Epithelial cell of prostate (primary cell): ENCODE data around the gene ELAPOR1.
A peak's percentile ranks its signal among the peaks of the same experiment; 100 is the strongest.

Experiments used
- DNase-seq: peaks from one replicate; pipeline ENCODE4 v3.0.0-alpha.2; 2011; ENCODE audit warnings: low read depth, low spot score
- H3K27ac ChIP-seq: fragments of 450-650 bp; 2 replicates; pipeline ENCODE4 v1.5.1; 2017; ENCODE audit warnings: mild to moderate bottlenecking

The ELAPOR1 gene

DNA sequence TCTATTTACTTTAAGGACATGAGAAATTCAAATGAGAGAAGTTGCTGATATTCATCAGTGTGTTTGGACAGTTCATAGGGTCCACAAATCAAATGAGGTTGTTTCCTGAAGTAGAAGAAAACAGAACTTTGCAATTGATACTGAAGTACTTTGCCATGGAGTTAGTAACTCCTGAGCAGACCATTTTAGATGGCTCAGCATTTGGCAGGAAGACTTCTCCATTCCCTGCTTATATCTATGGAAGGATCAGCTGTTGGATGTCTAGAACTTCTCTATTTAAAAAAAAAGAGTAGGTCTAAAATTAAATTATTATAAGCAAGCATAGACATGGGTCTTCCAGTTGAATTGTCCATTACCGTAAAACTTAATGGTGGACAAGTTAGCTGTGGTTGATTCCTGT, 18.3 kb upstream of the ELAPOR1 start:
- peak overlapping the region; percentile 54 for H3K27ac ChIP-seq
- DNase-seq, result no peak

DNA sequence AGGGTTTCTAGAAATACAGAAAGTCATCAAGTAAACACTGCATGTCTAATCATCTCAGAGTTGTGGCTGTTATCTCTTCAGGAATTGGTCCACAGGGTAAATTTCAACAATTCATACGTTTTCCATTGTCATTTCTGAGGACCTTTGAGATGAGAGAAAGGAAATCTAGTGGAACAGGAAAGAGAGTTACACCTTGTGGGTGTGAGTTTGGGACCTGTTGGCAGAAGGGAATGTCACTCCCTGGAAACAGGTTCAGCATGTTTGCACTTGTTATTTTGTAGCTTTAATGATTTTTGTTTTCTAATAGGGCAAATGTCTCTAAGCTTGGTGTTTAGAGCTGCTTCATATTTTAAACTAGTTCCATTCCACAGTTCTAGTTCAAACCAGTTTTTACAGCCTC, 17.8 kb upstream of the ELAPOR1 start:
- no peak for DNase-seq
- H3K27ac ChIP-seq, result peak overlapping the region; percentile 54

DNA sequence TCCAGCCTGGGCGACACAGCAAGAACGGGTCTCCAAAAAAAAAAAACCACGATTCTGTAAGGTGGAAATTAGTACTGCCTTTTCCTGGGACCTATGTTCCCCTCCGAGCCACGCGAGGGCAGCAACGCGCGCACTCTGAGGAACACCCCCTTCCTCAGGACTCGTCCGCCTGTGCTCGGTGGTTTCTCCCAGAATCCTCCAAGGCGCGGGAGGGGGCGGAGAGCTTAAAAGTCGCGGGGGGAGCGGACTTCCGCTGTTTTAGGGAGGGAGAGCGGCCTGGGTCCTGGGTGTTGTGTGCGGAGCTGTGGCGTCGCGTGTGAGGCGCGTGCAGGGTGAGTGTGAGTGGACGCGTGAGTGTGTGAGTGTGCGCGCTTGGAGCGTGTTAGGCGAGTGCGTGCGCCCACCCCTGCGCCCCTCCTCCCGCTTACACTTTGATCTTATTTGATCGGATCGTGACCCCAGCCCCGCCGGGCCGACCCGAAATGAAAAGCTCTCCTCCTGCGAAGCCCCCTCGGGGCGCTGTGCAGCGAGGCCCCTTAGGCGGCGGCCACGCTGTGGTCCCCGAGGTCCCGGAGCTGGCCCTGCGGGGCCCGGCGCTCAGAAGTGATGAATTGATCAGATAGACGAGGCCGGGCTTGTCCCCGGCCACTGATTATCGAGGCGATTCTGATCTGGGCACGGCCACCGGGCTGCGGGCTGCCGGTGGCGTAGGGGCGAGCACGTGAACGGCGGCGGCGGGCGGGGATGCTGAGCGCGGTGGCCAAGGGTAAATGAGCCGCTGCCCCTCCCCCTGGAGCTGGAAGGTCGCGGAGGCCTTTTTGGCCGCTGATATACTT, 13.8 kb upstream of the ELAPOR1 start:
- peak overlapping the region; percentile 65 for H3K27ac ChIP-seq
- DNase-seq, result peak; percentile 88

DNA sequence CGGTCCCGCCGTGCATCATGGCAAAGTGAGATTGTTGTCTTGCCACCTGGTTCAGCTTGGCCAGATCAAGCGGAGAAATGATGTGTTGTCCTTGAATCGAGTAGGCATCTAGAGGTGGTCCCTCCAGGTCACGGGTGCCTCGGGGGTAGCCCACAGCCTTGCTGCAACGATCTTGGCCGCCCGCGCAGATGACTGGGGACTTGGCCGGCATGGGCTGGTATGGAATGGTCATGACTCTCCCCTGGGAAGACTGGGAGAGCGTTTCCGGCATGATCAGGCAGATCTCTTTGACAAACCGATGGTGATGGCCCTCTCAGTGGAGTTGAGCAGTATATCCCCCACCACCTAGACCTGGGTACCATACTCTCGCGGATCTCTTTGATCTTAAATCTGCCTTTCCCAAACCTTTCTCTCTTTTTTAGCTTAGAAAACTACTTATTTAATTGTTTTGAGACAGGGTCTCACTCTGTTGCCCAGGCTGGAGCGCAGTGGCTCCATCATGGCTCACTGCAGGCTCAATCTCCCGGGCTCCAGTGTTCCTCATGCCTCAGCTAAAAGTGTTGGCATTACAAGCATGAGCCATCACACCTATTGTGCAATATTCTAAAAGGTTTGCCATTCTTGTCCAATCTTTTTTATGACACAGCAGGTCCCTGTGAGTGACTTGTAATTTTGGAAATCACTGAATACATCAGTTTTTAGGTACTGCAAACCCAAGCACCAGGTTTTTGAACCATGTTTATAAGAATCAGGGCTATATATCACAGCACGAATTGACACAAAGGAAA, 9.4 kb upstream of the ELAPOR1 start:
- DNase-seq, result no peak
- H3K27ac ChIP-seq, result no peak overlapping the region

DNA sequence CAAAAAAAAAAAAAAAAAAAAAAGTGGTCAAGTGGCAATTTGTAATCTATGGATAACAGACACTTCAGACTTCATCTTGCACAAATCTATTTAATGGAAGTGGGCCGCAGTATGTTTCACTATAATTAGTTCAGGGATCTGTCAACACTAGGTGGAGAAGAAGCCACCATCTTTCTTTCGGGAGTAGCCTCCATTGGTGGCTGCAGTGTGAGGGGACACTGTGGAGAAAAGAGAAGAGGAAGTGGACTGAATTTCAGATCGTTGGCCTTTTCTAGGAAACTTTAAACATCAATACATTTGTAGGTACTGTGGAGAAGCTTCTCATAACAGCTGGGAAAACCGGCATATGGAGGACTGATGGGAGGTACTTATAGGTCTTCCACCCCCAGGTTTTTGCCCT, 8.0 kb upstream of the ELAPOR1 start:
- DNase-seq, result no peak
- no peak overlapping the region for H3K27ac ChIP-seq

DNA sequence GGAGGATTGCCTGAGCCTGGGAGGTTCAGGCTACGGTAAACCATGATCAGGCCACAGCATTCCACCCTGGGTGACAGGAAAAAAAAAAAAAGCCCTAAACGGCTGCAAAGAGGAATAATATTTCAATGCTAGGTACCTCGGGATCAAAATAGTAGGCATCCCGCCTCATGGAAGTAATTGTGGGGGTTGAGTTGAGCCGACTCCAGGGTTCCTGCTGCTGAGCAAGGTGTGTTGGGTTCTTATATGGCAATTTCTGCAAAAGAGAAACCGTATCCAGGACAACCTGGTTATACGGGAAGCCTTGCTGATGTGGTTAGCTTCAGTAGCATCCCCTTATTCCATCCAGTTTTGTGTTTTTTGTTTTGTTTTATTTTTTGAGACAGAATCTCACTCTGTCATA, 6.1 kb upstream of the ELAPOR1 start:
- no peak overlapping the region for H3K27ac ChIP-seq
- no peak for DNase-seq

DNA sequence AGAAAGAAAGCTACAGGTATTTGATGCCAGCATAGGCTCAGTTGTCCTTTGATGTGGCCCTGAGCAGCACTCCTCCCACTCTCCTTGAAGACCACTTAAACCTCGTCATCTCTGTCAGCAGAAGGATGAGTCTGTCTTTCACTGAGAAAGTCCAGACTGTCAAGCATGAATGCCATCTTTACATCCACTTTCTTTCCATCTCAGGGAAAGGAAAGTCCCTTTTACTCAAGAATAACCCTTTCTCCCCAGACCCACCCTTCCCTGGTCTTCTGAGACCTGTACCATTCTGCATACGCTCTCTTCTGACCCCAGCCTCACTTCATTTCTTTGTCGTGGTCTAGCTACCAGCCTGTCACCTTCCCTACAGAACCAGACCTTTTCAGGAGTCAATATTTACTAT, 4.0 kb upstream of the ELAPOR1 start:
- no peak overlapping the region for H3K27ac ChIP-seq
- DNase-seq, result no peak

DNA sequence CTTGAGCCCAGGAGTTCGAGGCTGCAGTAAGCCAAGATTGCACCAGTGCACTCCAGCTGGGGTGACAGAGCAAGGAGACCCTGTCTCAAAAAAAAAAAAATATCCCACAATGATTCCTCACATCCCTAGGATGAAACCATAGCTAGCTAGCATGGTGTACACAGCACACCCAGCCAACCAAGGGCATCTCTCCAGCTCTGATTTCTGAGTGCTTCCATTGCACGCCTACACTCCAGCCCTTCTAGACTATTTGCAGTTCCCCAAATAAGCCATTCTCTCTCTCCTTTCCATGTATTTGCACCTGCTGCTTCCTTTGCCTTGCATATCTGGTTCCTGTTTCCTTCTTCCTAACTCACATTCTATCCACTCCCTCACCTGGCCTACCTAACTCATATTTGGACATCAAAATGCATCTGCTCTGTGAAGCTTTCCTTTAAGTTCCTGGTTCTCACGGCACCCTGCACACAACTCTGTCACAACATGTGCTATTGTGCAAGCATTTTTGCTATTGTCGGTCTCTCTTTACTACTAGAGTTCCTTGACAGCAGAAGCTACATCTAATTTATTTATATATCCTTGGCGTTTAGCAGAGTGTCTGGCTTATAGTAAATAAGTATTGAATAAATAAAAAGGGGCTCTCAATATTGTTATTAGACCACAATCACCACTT, 2.4 kb upstream of the ELAPOR1 start:
- no peak overlapping the region for H3K27ac ChIP-seq
- no peak for DNase-seq

DNA sequence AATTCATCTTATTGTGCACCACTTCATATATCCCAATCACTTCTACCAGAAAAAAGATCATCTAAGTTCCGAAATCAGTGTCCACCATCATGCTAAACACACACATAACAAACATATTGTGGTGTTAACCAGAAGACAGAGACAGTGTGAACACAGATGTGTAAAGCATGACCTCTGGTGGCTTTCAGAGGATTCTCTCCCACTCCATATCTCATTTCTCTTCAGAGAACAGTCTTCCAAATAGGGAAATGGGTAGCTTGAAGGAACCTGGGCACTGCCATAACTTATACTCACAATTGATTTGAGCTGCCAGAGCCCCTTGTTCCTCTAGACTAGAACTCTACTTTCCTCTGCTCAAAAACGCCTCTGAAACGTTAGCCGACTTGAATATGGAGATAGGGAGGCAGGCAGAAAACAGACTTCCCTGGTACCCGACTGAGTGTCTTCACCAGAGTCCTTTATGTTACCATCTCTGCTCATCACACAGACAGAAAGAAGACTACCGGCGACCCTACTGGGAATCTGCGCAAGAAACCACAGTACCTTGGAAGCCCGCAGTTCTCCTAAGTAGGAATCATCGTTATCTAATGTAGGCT, 1.8 kb upstream of the ELAPOR1 start:
- no peak overlapping the region for H3K27ac ChIP-seq
- DNase-seq, result no peak

DNA sequence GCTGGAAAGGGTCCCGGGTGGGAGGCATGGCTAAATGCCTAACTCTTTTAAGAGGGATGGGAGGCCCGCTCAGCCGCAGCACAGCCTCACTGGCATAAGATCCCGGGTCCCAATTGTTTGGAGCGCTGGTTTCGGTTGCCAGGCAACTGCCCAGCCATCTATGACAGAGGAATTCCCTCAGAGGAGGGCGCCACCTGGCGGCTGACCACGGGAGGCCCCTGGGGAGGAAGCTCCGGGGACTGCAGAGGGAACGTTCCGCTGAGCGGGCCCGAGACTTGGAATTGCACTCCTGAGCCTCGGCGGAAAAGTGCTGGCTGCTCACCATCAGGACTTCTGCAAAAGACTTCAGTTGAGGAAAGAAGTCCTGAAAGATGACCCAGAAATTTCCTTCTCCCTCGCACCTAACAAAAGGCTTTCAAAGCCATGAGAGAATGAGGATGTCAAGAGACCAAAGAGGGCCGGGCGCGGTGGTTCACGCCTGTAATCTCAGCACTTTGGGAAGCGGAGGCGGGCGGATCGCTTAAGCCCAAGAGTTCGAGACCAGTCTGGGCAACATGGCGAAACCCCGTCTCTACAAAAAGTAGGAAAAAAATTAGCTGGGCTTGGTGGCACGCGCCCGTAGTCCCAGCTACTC, 1.1 kb upstream of the ELAPOR1 start:
- DNase-seq, result no peak
- no peak overlapping the region for H3K27ac ChIP-seq

DNA sequence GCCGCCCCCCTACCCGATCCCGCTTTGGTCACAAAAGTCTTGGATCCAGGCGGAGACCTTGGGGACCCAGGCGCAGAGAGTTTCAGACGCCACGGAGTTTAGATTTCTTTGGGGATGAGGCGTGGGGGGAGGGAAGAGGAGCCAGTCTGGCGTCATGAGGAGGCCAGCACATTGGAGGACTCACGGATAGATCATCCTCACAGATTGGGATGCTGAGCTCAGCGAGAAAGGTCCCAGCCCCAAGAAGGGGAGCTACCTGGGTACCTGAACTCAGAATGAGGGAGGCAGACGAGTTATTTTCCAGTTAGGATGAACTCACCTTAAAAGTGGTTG, 393 bp downstream of the ELAPOR1 start:
- H3K27ac ChIP-seq, result no peak overlapping the region
- DNase-seq, result no peak

DNA sequence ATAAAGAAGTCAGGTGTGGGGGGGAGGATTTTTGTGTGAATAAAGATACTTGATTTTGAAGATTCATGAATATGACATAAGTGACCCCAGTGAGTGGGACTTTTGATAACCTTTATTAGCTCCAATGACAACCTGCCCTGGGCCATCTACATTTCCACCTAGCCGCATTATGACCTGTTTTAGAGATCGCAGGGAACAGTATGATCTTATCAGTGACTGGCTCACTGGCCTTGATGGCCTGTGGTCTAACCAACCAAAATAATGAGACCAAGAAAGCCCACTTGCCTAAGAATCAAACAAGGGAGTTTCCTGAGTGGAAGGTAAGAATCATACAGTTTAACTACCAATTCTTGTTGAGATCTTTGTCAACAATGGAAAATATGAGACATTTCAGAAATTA, 1.8 kb downstream of the ELAPOR1 start:
- DNase-seq, result no peak

DNA sequence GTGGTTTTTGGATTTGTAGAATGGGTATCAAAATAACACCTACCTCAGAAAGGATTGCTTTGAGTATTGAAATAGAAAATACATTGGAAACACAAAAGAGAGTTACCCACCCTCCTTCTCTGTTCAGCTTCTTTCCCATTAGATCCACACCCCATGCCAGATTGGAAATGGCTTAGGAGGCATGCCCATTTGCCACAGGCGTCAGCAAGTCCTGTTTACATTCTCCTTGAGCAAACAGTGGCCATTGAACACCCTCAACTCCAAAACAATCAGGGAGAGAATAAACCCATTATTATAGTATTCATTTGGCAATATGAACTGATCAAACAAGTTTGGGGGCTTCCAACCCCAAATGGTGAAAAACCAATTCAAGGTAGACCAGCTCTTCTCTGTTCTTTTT, 2.4 kb downstream of the ELAPOR1 start:
- no peak overlapping the region for H3K27ac ChIP-seq
- no peak for DNase-seq

More for the DNA sequence above, 1.8 kb downstream of the ELAPOR1 start:
- no peak overlapping the region for H3K27ac ChIP-seq

DNA sequence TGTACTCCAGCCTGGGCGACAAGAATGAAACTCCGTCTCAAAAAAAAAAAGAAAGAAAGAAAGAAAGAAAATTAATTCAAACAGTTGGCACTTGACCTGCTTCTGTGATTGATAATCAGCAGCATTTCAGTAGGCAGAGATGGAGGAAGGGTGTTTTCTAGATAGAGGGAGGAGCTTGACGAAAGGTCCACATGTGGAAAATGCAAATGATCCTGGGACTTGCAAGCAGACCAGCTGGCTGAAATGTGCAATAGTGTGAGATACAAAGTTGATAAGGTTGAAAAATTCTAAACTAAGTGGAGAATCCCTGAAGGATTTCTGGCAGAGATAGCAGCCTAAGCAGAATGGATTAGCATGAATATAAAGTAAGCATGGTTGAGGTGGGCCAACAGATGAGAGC, 4.2 kb downstream of the ELAPOR1 start:
- no peak for DNase-seq
- no peak overlapping the region for H3K27ac ChIP-seq

DNA sequence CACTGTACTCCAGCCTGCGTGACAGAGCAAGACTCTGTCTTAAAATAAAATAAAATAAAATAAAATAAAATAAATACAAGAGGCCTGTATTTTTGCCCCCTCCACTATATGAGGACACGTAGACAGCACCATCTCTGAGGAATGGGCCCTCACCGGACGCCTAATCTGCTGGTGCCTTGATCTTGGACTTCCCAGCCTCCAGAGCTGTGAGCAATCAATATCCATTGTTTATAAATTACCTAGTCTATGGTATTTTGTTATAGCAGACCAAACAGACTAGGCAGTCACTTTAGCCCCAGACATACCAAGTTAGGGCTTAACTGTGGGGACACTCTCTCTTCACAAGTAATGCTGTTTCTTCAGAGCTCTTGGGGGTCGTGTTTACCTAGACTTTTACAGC, 6.4 kb downstream of the ELAPOR1 start:
- DNase-seq, result no peak
- no peak overlapping the region for H3K27ac ChIP-seq

DNA sequence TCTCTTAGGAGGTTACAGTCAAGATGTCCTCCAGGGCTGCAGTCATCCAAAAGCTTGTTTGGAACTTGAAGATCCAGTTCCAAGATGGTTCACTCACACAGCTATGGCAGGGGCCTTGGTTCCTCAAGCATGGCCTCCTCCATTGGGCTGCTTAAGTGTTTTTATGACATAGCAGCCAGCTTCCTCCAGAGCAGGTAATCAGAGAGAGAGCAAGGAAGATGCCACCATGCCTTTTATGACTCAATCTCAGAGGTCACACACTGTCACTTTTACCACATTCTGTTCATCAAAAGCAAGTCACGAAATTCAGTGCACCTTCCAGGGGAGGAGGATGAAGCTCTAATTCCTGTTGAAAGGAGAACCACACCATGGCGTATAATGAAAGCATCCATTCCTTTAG, 17.1 kb downstream of the ELAPOR1 start:
- no peak for DNase-seq
- no peak overlapping the region for H3K27ac ChIP-seq

DNA sequence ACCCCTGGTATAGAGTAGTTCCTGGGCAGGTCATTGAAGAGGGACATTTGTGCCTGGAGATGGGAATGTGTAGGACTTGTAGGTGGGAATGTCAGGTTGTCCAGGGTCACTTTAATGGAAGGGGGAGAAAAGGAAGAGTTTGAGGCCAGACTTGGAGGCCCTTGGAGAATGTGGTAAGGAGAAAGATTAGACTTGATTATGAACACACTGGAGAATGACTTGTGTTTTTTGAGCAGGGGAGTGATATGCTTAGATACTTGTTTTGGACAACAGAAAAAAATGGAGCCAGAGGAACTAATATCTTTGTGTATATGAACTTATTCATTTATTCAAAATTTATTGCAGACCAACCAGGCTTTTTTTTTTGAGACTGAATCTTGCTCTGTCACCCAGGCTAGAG, 17.9 kb downstream of the ELAPOR1 start:
- no peak overlapping the region for H3K27ac ChIP-seq
- no peak for DNase-seq

DNA sequence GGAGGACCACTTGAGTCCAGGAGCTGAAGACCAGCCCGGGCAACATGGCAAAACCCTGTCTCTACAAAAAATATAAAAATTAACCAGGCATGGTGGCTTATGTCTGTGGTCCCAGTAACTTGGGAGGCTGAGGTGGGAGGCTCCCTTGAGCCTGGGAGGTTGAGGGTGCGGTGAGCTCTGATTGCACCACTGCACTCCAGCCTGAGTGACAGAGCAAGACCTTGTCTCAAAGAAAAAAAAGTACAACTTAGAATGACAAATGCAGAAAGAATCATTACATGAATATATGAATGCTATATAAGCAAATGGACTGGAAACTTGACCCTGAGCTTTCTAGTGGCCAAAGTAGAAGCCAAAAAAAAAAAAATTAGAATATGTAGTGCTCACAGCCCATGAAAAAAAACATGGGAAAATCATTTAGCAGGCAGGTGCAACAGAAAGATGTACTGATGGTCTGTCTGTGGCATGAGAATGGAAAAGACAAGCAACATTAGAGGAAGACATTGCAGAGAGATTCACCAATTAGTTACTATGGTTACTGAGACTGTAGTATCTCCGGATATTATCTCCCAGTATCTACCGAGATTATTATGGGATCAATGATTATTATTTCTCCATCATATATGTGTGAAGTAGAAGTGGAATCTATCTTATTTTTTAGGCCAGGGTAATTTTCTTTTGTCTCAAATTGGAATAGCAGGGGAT, 19.2 kb downstream of the ELAPOR1 start:
- H3K27ac ChIP-seq, result no peak overlapping the region
- DNase-seq, result no peak

DNA sequence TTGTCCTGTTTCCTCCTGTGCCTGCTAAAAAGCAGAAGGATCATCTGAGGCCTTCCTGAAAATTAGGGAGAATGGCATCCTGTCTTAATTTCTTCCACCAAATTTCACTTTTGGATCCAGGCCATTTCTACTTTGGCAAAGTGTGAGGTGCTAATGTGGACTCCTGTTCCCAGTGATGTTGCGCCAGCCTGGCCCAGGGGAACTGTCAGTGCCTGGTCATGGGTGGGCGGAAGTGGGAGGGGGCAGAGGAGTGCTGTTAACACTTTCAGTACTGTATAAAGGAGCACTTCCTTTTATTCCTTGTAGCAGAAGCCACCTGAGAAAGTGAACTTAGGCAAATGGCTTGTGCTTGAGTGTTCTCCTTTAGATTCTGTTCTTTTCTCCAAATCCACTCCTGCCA, 19.9 kb downstream of the ELAPOR1 start:
- no peak overlapping the region for H3K27ac ChIP-seq
- DNase-seq, result no peak

DNA sequence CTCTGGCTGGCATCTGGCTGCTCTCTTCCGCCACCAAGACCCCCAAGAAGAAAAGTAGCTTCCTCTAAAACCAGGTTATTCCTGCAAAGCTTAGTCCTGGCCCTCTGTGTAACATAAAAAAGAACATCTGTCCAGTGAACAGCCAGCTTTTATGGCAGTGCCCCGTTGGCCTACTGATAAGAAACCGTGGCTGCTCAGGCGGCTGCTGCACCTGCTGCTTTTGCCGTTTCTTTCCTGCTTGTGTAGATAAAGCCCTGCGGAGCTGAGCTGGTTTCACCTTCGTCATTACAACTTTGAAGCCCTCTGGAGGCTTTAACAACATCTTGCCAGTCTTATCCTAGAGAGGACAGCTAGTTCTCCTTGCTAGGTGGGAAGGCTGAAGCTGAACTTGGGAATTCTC, 20.5 kb downstream of the ELAPOR1 start:
- no peak overlapping the region for H3K27ac ChIP-seq
- no peak for DNase-seq
